ENCODE data around the gene CSRNP3.

Gene CSRNP3

DNA sequence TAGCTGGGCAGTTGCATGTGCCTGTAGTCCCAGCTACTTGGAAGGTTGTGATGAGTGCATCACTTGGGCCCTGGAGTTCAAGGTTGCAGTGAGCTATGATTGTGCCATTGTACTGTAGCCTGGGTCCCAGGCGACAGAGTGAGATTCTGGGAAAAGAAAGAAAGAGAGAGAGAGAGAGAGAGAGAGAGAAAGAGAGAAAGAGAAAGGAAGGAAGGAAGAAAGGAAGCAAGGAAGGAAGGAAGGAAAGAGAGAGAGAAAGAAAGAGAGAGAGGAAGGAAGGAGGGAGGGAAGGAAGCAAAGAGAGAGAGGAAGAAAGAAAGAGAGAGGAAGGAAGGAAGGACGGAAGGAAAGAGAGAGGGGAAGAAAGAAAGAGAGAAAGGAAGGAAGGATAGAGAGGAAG, 196.1 kb downstream of the CSRNP3 start:
- TF ChIP-seq NFIC (IDR thresholded peaks at IDR 0.05) (no peak), TCF12 (IDR thresholded peaks at IDR 0.05; ENCODE audit: low read depth) (no peak)
- TF ChIP-seq, protein P1, sequence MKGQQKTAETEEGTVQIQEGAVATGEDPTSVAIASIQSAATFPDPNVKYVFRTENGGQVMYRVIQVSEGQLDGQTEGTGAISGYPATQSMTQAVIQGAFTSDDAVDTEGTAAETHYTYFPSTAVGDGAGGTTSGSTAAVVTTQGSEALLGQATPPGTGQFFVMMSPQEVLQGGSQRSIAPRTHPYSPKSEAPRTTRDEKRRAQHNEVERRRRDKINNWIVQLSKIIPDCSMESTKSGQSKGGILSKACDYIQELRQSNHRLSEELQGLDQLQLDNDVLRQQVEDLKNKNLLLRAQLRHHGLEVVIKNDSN (IDR thresholded peaks at IDR 0.05) = no peak
- TF ChIP-seq, protein P2, sequence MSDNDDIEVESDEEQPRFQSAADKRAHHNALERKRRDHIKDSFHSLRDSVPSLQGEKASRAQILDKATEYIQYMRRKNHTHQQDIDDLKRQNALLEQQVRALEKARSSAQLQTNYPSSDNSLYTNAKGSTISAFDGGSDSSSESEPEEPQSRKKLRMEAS (IDR thresholded peaks at IDR 0.05) = no peak

DNA sequence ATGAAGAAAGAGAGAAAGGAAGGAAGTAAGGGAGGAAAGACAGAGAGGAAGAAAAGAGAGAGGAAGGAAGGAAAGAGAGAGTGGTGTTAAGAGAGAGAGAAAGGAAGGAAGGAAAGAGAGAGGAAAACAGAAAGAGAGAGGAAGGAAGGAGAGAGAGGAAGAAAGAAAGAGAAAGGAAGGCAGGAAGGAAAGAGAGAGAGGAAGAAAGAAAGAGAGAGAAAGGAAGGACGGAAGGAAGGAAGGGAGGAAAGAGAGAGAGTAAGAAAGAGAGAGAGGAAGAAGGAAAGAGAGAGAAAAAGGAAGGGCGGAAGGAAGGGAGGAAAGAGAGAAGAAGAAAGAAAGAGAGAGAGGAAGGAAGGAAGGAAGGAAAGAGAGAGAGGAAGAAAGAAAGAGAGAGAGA, 197.1 kb downstream of the CSRNP3 start:
- TF ChIP-seq CEBPB (IDR thresholded peaks at IDR 0.05) = no peak
- TF ChIP-seq, protein P1 (IDR thresholded peaks at IDR 0.05) = no peak
- no peak for TF ChIP-seq TAF1 (IDR thresholded peaks at IDR 0.05; ENCODE audit: low read depth)
- TF ChIP-seq NFIC (IDR thresholded peaks at IDR 0.05) = no peak
- no peak for TF ChIP-seq CREB1 (IDR thresholded peaks at IDR 0.05; ENCODE audit: low read depth)
- no peak for TF ChIP-seq TCF12 (IDR thresholded peaks at IDR 0.05; ENCODE audit: low read depth)
- no peak for TF ChIP-seq YY1 (IDR thresholded peaks at IDR 0.05; ENCODE audit: low read depth)
- TF ChIP-seq EGR1 (IDR thresholded peaks at IDR 0.05) = no peak
- TF ChIP-seq FOXM1 (IDR thresholded peaks at IDR 0.05; ENCODE audit: borderline replicate concordance, low read depth) = no peak
- TF ChIP-seq EP300 (IDR thresholded peaks at IDR 0.05; ENCODE audit: borderline replicate concordance) = no peak
- no peak for TF ChIP-seq RAD21 (IDR thresholded peaks at IDR 0.05; ENCODE audit: low read depth)
- TF ChIP-seq, protein P2 (IDR thresholded peaks at IDR 0.05) = no peak
- TF ChIP-seq, protein P3, sequence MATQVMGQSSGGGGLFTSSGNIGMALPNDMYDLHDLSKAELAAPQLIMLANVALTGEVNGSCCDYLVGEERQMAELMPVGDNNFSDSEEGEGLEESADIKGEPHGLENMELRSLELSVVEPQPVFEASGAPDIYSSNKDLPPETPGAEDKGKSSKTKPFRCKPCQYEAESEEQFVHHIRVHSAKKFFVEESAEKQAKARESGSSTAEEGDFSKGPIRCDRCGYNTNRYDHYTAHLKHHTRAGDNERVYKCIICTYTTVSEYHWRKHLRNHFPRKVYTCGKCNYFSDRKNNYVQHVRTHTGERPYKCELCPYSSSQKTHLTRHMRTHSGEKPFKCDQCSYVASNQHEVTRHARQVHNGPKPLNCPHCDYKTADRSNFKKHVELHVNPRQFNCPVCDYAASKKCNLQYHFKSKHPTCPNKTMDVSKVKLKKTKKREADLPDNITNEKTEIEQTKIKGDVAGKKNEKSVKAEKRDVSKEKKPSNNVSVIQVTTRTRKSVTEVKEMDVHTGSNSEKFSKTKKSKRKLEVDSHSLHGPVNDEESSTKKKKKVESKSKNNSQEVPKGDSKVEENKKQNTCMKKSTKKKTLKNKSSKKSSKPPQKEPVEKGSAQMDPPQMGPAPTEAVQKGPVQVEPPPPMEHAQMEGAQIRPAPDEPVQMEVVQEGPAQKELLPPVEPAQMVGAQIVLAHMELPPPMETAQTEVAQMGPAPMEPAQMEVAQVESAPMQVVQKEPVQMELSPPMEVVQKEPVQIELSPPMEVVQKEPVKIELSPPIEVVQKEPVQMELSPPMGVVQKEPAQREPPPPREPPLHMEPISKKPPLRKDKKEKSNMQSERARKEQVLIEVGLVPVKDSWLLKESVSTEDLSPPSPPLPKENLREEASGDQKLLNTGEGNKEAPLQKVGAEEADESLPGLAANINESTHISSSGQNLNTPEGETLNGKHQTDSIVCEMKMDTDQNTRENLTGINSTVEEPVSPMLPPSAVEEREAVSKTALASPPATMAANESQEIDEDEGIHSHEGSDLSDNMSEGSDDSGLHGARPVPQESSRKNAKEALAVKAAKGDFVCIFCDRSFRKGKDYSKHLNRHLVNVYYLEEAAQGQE (IDR thresholded peaks at IDR 0.05; ENCODE audit: low read depth) = no peak

DNA sequence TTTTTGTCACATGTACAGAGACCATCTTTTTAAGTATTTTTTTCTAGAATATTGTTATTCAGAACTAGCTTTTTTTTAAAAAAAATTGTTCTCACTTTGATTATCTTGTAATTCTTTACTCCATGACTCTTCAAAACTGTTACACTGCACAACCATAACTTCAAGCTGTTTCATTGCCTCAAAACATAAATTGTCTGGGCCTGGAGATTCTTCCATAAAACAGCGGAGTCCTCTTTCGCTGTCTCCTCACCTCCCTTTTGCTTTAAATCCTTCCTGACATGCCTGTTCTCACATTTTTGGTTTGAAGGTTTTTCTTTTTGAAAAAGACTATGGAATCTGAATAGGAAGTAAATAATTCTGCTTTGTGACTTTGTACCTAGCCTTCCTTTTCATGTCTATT, 197.9 kb downstream of the CSRNP3 start:
- TF ChIP-seq, protein P2 (IDR thresholded peaks at IDR 0.05) = no peak

DNA sequence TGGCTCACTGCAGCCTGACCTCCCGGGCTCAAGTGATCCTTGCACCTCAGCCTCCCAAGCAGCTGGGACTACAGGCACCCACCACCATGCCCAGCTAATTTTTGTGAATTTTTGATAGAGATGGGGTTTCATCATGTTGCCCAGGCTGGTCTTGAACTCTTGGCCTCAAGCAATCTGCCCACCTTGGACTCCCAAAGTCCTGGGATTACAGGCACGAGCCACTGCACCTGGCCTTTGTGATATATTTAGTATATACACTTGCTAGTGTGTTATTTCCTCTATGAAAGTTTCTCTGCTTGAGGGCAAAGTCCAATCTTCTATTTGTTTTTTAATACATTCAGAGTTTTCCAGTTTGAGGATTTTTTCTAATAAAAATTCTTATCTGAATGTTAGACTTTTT, 205.3 kb downstream of the CSRNP3 start:
- no peak for TF ChIP-seq FOXM1 (IDR thresholded peaks at IDR 0.05; ENCODE audit: borderline replicate concordance, low read depth)
- no peak for TF ChIP-seq TCF12 (IDR thresholded peaks at IDR 0.05; ENCODE audit: low read depth)
- no peak for TF ChIP-seq YY1 (IDR thresholded peaks at IDR 0.05; ENCODE audit: low read depth)
- no peak for TF ChIP-seq TAF1 (IDR thresholded peaks at IDR 0.05; ENCODE audit: low read depth)
- no peak for TF ChIP-seq EP300 (IDR thresholded peaks at IDR 0.05; ENCODE audit: borderline replicate concordance)
- no peak for TF ChIP-seq EGR1 (IDR thresholded peaks at IDR 0.05)
- no peak for TF ChIP-seq ZBTB7A (IDR thresholded peaks at IDR 0.05; ENCODE audit: low read depth)
- TF ChIP-seq NFIC (IDR thresholded peaks at IDR 0.05) = no peak
- no peak for TF ChIP-seq CREB1 (IDR thresholded peaks at IDR 0.05; ENCODE audit: low read depth)
- TF ChIP-seq RAD21 (IDR thresholded peaks at IDR 0.05; ENCODE audit: low read depth) = no peak
- TF ChIP-seq TEAD4 (IDR thresholded peaks at IDR 0.05) = no peak
- no peak for TF ChIP-seq CEBPB (IDR thresholded peaks at IDR 0.05)
- TF ChIP-seq, protein P3 (IDR thresholded peaks at IDR 0.05; ENCODE audit: low read depth) = no peak
- TF ChIP-seq, protein P2 (IDR thresholded peaks at IDR 0.05) = no peak
- TF ChIP-seq, protein P1 (IDR thresholded peaks at IDR 0.05) = no peak

DNA sequence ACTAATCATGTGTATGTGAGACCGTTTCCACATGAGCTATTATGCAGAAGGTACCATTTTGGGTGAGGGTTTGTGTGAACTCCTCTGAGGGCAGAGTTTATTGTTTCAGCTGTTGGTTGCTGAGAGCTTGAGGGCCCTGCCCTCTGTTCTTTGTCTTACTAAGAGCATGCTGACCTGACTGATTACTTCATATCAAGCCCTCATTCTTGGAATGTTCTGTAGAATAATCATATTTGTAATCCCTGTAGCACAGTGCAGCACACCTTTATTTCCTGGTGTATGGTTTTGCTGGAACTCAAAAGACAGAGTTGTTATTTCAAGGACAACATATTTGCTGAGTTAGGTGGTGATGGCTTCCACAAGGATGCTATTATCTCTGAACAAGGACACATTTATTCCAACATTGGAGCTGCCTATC, 206.1 kb downstream of the CSRNP3 start:
- TF ChIP-seq, protein P1 (IDR thresholded peaks at IDR 0.05) = no peak
- no peak for TF ChIP-seq TCF12 (IDR thresholded peaks at IDR 0.05; ENCODE audit: low read depth)
- no peak for TF ChIP-seq YY1 (IDR thresholded peaks at IDR 0.05; ENCODE audit: low read depth)
- no peak for TF ChIP-seq EGR1 (IDR thresholded peaks at IDR 0.05)
- no peak for TF ChIP-seq TEAD4 (IDR thresholded peaks at IDR 0.05)
- TF ChIP-seq ZBTB7A (IDR thresholded peaks at IDR 0.05; ENCODE audit: low read depth) = no peak
- TF ChIP-seq CEBPB (IDR thresholded peaks at IDR 0.05) = no peak
- TF ChIP-seq, protein P2 (IDR thresholded peaks at IDR 0.05) = no peak
- no peak for TF ChIP-seq CREB1 (IDR thresholded peaks at IDR 0.05; ENCODE audit: low read depth)
- no peak for TF ChIP-seq EP300 (IDR thresholded peaks at IDR 0.05; ENCODE audit: borderline replicate concordance)
